Loucy (cell line): ENCODE data around the gene KCNA2.

Source experiments
- CTCF ChIP-seq: fragments of 200-600 bp; sonication (generic); conservative IDR thresholded peaks from 2 replicates; pipeline ENCODE4 v1.5.1; 2014; ENCODE audit warnings: mild to moderate bottlenecking, antibody characterized with exemption, low read length
- EZH2phosphoT487 ChIP-seq: fragments of 200-600 bp; IDR thresholded peaks from 2 replicates; pipeline ENCODE4 v1.6.1; 2018; ENCODE audit warnings: antibody characterized with exemption, mild to moderate bottlenecking, moderate library complexity, borderline replicate concordance

GRCh38 chr1:110580244-110580643, 25.9 kb downstream of the KCNA2 start:
- no peak for TF ChIP-seq EZH2phosphoT487
- no peak for TF ChIP-seq CTCF
